Endometrial microvascular endothelial cells (primary cell): ENCODE data around the gene TRABD2A. TPM values are rescaled to one million over a fixed set of nuclear protein-coding genes. Genes with fewer than 3 reads are reported as not detected.
"Not testable (repeated sequence)": the region's sequence is repeated elsewhere in the genome, so short reads cannot be mapped to it uniquely, and the experiment has no call there.

ENCODE experiments used
- in situ Hi-C: cut with HindIII; loops from 2 replicates; pipeline ENCODE4 v1.10.0; 2017; ENCODE audit warnings: low sequenced_read_pairs, low pct_unique_long_range_greater_than_20kb; ENCODE audit errors: inconsistent ontology term
- total RNA-seq: library from RNA; depleted of rRNA; stranded (reverse); fragments of >200 nt; gene quantifications from one replicate; pipeline ENCODE4 v1.2.3, GENCODE V29; 2015; ENCODE audit errors: inconsistent ontology term

TRABD2A gene
- total RNA-seq, 1 donor from 2014 or later: 8.2 TPM

DNA sequence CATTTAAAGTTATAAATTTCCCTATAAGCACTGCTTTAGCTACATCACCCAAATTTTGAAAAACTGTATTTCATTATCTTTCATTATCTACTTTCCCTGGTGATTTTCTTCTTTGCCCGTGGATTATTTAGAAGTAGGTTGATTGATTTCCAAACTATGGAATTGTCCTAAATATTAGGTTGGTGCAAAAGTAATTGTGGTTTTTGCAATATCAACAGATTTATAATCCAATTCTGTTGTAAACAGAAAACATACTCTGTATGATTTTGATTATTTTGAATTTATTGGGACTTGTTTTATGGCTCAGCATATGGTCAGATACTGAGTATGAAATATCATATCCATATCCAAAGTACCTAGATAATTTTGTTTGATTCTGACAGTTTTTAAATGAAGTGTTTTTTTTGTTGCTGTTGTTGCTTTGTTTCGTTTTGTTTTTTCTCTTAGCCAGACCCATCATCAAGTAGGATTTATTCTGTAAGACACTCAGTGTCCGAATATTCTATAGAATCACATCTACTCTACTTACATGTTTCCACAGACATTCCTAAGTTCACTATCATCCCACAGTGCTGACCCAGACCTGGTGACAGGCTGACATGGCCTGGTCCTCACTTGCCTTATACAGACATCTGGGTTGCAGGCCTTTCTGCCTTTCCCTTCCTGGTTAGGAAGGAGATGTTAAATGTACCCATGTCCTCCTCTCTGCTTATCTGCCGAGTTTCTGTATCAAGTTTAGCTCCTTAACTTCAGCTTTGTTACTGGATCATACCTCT lies 2.1 kb upstream of the TRABD2A start:
- in situ Hi-C loops: no loop called here

DNA sequence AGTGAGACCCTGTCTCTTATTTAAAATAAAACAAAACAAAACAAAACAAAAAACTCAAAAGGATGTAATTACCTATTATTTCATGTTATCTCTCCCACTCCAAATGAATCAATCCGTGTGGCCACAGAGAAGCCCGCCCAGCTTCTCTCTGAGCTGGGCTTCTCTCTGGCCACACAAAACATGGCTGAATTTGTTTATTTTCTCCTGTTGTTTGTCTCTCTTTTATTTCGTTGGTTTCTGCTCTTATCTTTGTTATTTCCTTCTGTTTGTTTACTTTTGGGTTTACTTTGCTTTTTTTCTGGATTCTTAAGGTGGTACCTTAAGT lies 1.5 kb upstream of the TRABD2A start:
- in situ Hi-C loops: no loop called here

DNA sequence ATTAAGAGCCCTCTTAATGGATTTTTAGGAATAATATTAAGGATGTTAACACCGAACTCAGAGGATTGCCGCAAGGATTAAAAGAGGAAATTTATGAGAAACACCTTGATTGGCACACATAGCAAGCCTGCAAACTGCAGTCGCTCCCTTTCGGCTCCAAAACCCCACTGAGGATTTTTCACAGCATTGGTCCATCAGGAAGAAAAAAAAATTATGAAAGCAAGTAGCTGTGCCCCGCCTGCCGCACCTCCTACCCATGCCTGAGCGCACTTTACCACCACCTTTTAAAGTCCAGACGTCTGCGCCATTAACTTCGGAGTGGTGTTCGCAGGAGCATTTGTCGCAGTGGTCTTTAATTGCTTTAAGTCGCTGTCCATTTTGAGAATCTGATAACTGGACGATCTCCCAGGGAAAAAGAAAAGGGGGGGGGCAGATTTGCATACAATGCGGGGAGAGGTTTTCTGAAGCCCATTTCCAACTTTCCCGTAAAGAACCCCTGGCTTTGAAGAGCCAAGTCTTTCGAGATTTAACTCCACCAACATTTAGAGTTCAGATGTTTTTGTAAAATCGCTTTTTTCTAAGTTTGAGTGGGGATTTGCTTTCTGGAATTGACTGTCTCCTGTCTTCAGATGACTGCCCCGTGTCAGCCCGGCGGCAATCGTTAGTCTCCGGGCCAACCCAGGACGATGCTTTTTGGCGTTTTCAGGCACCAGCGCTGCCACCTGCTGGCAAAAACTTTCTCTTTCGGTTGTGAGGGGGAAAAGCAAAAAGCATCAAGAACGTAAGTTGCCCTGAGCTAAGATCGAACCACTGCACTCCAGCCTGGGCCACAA lies 913 bp upstream of the TRABD2A start:
- in situ Hi-C loops: no loop called here

DNA sequence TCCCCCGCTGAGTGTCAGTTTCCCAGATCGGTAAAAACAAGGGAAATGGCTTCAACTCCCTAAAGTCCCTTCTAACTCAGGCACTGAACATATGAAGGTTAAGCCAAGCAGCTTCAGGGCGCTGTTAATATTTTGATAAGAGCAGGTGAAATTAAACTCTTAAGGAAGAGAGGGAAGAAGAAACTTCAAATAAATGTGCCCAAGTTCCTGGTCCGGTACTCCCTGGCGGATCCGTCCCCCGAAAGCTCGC lies 564 bp downstream of the TRABD2A start:
- in situ Hi-C loops: no loop called here

DNA sequence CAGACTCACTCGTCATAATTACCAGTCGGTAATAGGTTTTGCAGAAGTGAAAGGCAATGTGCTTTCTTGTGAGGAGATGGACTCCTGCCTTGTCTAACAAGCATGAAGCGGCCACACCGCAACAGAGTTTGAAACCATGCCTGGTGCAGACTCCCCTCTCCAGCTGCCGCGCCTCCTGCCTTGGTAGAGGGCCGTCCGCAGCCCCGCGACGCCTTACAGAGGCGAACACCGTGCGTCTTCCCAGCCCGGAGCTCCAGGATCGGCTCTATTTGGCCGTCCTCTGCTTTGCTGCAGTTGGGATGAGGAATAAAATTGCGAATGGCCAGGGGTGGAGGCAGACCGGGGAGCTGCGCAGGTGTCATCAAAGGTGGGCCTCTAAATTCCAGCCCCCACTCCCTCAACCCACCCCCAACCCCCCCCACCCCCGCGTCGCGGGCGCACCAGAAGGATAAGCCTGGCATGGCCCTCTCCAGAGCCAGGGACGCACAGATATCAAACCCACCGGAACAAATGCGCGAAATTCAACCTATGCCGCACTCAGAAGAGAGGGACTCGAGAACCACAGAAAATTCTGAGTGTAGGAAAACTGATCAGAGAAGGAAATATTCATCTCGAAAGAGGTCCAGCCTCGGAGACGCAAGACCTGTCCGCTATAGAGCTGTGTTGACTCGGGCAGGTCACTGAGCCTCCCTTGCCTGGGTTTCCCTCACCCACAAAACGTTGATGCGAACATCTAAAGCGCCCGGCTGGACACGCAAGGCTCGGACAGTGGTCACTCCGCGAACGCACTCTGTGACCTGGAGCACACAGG lies 1.1 kb downstream of the TRABD2A start:
- in situ Hi-C loops: no loop called here

DNA sequence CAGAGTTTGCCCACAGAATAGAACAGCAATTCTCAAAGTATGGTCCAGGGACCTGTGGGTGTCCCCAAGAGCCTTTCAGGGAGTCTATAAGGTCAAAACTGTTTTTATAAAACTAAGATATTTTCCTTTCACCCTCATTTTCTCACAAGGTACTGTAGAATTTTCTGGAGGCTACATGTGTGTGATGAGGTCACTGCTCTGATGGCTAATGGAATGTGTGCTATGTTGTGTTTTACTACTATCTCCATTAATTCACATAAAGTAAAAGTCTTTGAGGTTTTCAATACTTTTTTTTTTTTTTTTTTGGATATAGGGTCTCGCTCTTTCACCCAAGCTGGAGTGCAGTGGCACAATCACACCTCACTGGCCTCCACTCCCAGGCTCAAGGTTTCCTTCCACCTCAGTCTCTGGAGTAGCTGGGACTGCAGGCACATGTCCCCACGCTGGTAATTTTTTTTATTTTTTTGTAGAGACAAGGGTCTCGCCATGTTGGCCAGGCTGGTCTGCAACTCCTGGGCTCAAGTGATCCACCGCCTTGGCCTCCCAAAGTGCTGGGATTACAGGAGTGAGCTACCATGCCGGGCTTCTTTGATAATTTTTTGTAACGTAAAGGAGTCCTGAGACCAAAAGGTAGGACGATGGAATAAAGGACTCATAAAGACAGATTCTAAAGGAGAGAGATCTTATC lies 1.8 kb downstream of the TRABD2A start:
- in situ Hi-C loops: no loop called here

DNA sequence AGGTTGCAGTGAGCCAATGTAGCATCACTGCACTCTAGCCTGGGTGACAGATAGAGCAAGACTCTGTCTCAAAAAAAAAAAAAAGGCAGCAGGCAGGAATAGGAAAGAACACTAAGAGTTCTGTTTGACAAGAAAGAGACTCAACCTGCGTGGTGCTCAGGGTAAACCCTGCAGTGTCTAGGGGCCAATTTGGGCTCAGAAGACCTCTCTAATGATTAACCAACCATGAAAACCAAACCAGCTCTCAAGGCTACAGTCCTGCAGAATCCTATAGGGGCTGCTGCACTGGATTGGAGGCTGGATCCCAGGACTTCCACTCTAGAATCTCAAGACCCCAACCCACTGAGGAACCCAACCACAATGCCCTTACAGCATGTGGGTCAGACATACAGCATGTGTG lies 2.4 kb downstream of the TRABD2A start:
- in situ Hi-C loops: no loop called here

DNA sequence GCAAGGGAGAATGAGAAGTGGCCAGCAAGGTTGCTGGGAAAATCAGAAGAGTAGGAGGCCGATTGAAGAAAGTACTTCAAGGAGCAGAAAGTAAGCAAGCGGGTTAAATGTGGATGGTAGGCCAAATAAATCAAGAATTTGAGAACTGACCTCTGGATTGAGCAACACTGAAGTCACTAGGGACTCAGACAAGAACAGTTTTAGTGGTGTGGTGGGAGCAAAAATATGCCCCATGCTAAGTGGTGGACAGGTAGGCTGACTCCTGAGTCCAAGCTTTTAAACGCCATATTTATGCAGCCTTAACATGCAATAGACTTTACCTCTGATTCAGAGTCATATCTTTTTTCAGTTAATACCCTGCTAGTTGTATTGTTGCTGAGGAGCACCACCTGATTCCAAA lies 4.5 kb downstream of the TRABD2A start:
- in situ Hi-C loops: no loop called here

DNA sequence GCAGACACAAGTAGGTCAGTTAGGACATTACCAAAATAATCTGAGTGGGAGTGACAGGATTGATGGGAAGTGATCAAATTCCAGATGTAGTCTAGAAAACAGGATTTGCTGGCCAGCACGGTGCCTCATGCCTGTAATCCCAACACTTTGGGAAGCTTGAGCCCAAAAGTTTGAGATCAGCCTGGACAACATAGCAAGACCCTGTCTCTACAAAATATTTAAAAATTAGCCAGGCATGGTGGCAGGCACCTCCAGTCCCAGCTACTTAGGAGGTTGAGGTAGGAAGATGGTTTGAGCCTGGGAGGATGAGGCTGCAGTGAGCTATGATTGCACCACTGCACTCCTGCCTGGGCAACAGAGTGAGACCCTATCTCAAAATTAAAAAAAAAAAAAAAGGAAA lies 5.3 kb downstream of the TRABD2A start:
- in situ Hi-C loops: not testable (repeated sequence)

DNA sequence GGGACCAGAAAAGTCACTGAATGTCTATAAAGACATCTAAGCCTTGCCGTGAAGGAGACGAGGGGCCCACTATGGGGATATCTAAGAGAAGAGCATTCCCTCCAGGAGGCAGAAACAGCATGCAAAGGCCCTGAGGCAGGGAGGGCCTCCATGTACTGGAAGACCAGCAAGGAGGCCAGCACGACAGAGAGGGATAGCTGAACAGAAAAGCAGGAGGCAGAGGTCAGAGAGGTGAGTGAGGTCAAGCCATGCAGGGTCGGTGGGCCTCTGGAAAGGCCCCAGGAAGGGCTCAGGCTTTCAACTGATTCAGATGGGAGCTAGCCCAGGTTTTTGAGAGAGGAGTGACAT lies 5.7 kb downstream of the TRABD2A start:
- in situ Hi-C loops: no loop called here

DNA sequence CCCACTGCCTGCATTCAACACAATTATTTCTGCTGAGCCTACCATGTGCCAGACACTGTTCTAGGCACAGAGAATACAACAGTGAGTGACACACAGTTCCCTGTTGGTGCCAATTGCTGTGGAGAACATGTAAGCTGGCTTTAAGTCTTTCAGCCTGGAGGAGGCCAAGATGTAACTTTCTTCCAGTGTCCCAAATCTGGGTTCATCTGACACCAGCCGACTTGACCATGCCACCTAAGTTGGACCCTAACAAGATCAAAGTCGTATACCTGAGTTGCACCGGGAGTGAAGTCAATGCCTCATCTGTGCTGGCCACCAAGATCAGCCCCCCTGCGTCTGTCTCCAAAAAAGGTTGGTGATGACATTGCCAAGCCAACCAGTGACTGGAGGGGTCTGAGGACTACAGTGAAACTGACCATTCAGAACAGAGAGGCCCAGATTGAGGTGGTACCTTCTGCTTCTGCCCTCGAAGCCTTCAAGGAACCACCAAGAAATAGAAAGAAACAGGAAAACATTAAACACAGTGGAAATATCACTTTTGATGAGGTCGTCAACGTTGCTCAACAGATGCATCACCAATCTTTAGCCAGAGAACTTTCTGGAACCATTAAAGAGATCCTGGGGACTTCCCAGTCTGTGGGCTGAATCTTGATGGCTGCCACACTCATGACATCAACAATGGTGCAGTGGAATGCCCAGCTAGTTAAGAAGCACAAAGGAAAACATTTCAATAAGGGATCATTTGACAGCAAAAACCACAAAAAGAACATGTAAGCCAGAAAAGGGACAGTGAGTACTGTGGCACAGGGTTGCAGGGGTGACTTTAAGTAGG lies 6.3 kb downstream of the TRABD2A start:
- in situ Hi-C loops: no loop called here

DNA sequence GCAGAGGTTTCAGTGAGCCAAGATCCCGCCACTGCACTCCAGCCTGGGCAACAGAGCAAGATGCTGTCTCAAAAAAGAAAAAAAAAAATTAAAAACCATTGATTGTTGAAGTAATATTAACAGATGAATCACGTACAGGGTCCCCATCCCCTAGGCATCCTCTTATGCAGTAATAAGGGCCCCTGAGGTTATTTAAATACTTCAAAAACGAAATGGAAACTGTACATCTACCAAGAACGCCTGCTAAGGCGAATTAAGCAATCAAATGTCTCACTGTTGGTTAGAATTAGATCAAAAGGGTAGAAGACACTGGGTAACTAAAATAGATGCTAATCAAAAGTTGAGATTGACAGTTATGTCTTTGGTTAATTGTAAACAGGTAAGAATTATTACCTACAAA lies 7.5 kb downstream of the TRABD2A start:
- in situ Hi-C loops: no loop called here

DNA sequence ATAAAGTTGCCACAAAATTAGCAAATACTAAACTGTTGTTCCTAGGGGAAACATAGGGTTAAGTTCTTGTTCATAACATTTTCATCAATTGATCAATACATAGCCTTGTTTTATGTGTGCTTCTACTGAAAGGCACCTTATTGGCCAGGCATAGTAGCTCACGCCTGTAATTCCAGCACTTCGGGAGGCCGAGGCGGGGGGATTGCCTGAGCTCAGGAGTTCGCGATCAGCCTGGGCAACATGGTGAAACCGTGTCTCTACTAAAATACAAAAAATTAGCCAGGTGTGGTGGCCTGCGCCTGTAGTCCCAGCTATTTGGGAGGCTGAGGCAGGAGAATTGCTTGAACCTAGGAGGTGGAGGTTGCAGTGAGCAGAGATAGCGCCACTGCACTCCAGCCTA lies 8.2 kb downstream of the TRABD2A start:
- in situ Hi-C loops: not testable (repeated sequence)

DNA sequence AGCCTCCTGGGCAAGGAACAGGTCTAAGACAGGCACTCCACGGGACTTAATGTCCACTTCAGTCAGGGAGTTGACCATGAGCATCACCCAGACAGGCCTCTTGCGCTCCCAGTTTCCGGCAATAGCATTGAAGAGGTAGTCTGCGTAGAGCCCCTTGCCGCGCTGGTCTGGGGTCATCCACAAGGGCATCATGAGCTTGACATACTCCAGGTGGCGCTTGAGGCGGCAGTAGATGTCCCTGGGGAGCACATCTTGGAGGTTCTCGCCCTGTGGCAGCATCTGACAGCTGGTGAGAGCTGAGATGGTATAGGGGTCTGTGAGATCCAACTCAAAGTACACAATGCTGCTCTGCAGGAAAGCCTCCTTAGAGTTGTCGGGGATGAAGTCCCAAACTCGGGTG lies 10.6 kb downstream of the TRABD2A start:
- in situ Hi-C loops: no loop called here

DNA sequence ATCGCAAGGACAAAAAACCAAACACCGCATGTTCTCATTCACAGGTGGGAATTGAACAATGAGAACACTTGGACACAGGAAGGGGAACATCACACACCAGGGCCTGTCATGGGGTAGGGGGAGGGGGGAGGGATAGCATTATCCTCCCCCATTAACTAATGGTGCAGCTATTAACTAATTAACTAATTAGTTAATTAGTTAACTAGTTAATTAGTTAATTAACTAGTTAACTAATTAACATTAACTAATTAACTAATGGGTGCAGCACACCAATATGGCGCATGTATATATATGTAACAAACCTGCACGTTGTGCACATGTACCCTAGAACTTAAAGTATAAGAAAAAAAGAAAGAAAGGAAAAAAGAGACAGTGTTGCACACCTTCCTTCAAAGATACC lies 12.6 kb downstream of the TRABD2A start:
- in situ Hi-C loops: not testable (repeated sequence)

DNA sequence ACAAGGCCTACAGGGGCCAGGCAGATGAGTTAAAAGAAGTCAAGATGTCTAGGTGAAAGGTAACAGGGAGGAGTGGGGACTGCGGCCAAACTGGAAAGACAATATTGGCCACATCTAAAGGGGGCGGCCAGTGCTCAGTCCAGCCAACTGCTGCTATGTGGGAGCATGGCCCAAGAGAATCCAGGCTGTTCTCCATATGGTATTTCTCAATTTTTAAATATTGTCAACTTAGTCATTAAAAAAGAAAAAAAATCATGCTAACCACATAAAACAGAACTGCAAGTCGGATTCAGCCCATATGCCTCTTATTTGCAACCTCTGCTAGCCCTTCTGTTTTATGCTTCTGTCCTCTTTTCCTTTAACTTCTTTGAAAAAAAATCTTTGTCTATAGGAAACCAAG lies 14.8 kb downstream of the TRABD2A start:
- in situ Hi-C loops: no loop called here

DNA sequence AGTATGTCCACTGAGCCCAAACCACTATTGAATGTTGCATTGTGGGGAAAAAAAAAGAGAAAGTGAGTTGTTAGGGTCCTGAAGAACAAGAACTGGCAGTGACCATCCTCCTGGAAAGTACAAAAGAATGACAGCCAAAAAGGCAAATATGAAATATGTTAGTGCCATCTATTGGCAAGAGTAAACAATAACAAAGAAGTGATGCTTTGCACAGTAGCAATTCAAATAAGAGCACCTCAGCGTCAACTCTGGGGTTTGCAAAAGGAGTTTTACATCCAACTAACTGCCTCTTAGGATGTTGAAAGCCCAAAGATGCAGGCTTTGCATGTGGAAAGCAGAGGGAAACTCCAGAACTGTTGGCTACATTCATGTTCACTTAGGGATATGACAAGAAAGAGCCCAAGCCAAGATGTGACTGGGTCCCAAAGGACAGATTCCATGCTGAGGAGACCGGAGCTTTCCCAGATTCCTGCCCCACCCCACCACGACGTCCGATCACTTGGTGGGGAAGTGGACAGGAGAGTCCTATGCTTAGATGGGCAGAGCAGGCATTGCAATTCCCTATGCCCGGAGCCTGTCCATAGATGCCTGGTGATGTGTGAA lies 15.6 kb downstream of the TRABD2A start:
- in situ Hi-C loops: no loop called here

DNA sequence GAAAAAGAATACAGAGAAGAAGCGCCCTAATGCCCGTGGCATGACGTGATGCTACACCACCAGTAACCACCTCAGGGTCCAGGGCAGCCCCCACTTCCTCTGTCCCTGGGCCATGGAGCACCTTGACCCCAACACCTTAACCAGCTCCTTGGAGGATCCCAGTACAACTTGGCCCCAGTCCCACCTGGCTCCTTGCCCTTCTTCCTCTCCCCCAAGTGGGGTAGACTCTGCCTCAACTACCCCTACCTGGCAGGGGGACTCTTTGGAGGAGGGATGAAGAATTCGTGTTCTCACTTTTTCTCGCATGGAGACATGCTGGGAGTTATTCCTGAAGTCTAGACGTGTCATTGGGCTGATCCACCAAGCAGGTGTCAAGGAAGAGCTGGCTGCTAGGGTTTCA lies 18.9 kb downstream of the TRABD2A start:
- in situ Hi-C loops: no loop called here
